Peyer's patch (tissue), 4 donors: ENCODE data around the gene ZWILCH.

Source experiments
- CTCF ChIP-seq, 6 experiments: fragments of 450-650 bp in 4 of 6; fragments of 200-600 bp in 2 of 6; sonication (generic) in 1 of 6; IDR thresholded peaks; one replicate each; pipeline ENCODE4 v1.5.1; 2017 to 2019; ENCODE audit warnings: antibody characterized with exemption in 6 of 6, mild to moderate bottlenecking in 3 of 6, moderate library complexity in 1 of 6
- POLR2A ChIP-seq, 2 donors: fragments of 450-650 bp; IDR thresholded peaks; one replicate each; pipeline ENCODE4 v1.5.1; 2017; ENCODE audit warnings: antibody characterized with exemption in 2 of 2, mild to moderate bottlenecking in 2 of 2, moderate library complexity in 2 of 2

GRCh38 chr15:66505818-66506217 is 692 bp downstream of the ZWILCH start:
- TF ChIP-seq CTCF (IDR thresholded peaks at IDR 0.05) (no peak), POLR2A (IDR thresholded peaks at IDR 0.05) (no peak)
